HepG2 (cell line): Measurements from ENCODE around the gene CAMK4. TPM values are rescaled to one million over a fixed set of nuclear protein-coding genes. Genes with fewer than 3 reads are reported as not detected.

ENCODE experiments used
- ATAC-seq: fragments of 200-7000 bp; cut with Tn5 transposase; 3 replicates; pipeline ENCODE4 v1.9.1; 2020; ENCODE audit warnings: mild to moderate bottlenecking, moderate library complexity
- BruUV-seq: library from RNA; stranded (reverse); fragments of 400-500 nt; replicated peaks from 2 replicates; lab custom pipeline; 2021; lab: Mats Ljungman, UMichigan
- CTCF ChIA-PET: fragments of 300-600 bp; formaldehyde crosslinking; extraction: SDS; loops from one replicate; lab custom pipeline; 2021; ENCODE audit warnings: low total read pairs, inconsistent platforms, low intra/inter-chr PET ratio; lab: Yijun Ruan, JAX
- POLR2A ChIA-PET: fragments of 350-600 bp; sonication (Branson Sonifier 250); formaldehyde crosslinking; loops from one replicate; lab custom pipeline; 2020; ENCODE audit warnings: antibody characterized with exemption, inconsistent platforms; lab: Yijun Ruan, JAX
- DNase-seq: peaks from one replicate; pipeline ENCODE4 v3.0.0-alpha.2; 2015; ENCODE audit warnings: low spot score
- FAIRE-seq: peaks from 3 replicates; lab custom pipeline; 2011; peaks lifted over from hg19 to GRCh38; lab: Jason Lieb, UNC
- H2AFZ ChIP-seq: one replicate; pipeline ENCODE4 v1.6.1; 2011; ENCODE audit warnings: low read length, inconsistent platforms
- H3K27ac ChIP-seq: fragments of 300-600 bp; 3 replicates; pipeline ENCODE4 v1.8.0; 2011; ENCODE audit warnings: mixed run types, mild to moderate bottlenecking, mixed read lengths, low read length, inconsistent platforms; ENCODE audit not compliant: insufficient read depth; ENCODE audit errors: extremely low read length
- H3K27me3 ChIP-seq, 2 experiments: fragments of 200-600 bp in 1 of 2; 2 replicates in 1 of 2; 3 replicates in 1 of 2; pipeline versions ENCODE4 v1.6.0 to v1.8.0; 2011; ENCODE audit warnings: low read length in 2 of 2, mild to moderate bottlenecking in 2 of 2, moderate library complexity in 2 of 2, inconsistent platforms in 1 of 2; ENCODE audit not compliant: insufficient read depth in 2 of 2, control insufficient read depth in 1 of 2
- H3K36me3 ChIP-seq, 2 experiments: fragments of 200-600 bp in 1 of 2; replicated peaks in 1 of 2; 2 replicates in 1 of 2; 3 replicates in 1 of 2; pipeline versions ENCODE4 v1.5.1 to v1.8.0; 2011; ENCODE audit warnings: low read length in 2 of 2, inconsistent platforms in 1 of 2; ENCODE audit not compliant: insufficient read depth in 2 of 2, control insufficient read depth in 1 of 2
- H3K4me1 ChIP-seq: 2 replicates; pipeline ENCODE4 v1.5.1; 2012; ENCODE audit warnings: low read length, inconsistent platforms; ENCODE audit not compliant: insufficient read depth
- H3K4me2 ChIP-seq: 2 replicates; pipeline ENCODE4 v1.6.0; 2011; ENCODE audit warnings: low read depth, low read length, inconsistent platforms
- H3K4me3 ChIP-seq, 3 experiments: fragments of 200-600 bp in 1 of 3; sonication (generic), shearing (Covaris generic) in 1 of 3; replicated peaks in 1 of 3; 2 replicates each; pipeline ENCODE4 v1.5.1; 2011 to 2016; ENCODE audit warnings: low read length in 3 of 3, inconsistent platforms in 2 of 3, low read depth in 2 of 3, mild to moderate bottlenecking in 2 of 3, control low read depth in 1 of 3, mixed read lengths in 1 of 3; ENCODE audit not compliant: insufficient read depth in 1 of 3
- H3K79me2 ChIP-seq: one replicate; pipeline ENCODE4 v1.6.1; 2011; ENCODE audit warnings: low read length, inconsistent platforms; ENCODE audit not compliant: insufficient read depth
- H3K9ac ChIP-seq: 2 replicates; pipeline ENCODE4 v1.6.0; 2011; ENCODE audit warnings: mild to moderate bottlenecking, low read depth, low read length, inconsistent platforms; ENCODE audit not compliant: insufficient read depth
- H3K9me3 ChIP-seq: 2 replicates; pipeline ENCODE4 v1.5.1; 2012; ENCODE audit warnings: mild to moderate bottlenecking, low read length
- H4K20me1 ChIP-seq: 2 replicates; pipeline ENCODE4 v1.6.0; 2011; ENCODE audit warnings: inconsistent platforms, mild to moderate bottlenecking, low read length, moderate library complexity; ENCODE audit not compliant: insufficient read depth
- CC2D1A ChIP-seq: sonication (generic); formaldehyde crosslinking; IDR thresholded peaks from 2 replicates; pipeline ENCODE4 v1.8.1; 2023; ENCODE audit warnings: mild to moderate bottlenecking, missing genetic modification reagents
- CENPX ChIP-seq: sonication (generic); formaldehyde crosslinking; IDR thresholded peaks from 2 replicates; pipeline ENCODE4 v1.9.0; 2021; ENCODE audit warnings: mild to moderate bottlenecking, missing genetic modification reagents, moderate library complexity
- HOXD1 ChIP-seq: sonication (generic); formaldehyde crosslinking; IDR thresholded peaks from 2 replicates; pipeline ENCODE4 v1.5.0; 2020; ENCODE audit warnings: missing genetic modification reagents
- NR0B2 ChIP-seq: sonication (generic); formaldehyde crosslinking; IDR thresholded peaks from 2 replicates; pipeline ENCODE4 v1.4.0; 2020; ENCODE audit warnings: mild to moderate bottlenecking, missing genetic modification reagents
- SMYD3 ChIP-seq: sonication (generic); formaldehyde crosslinking; IDR thresholded peaks from 2 replicates; pipeline ENCODE4 v1.8.1; 2023; ENCODE audit warnings: mild to moderate bottlenecking, missing genetic modification reagents
- ZNF318 ChIP-seq: sonication (generic); formaldehyde crosslinking; IDR thresholded peaks from 2 replicates; pipeline ENCODE4 v1.4.0; 2020; ENCODE audit warnings: mild to moderate bottlenecking, missing genetic modification reagents
- ZNF713 ChIP-seq: sonication (generic); formaldehyde crosslinking; IDR thresholded peaks from 2 replicates; pipeline ENCODE4 v1.4.0; 2020; ENCODE audit warnings: mild to moderate bottlenecking, missing genetic modification reagents
- ZNF749 ChIP-seq: sonication (generic); formaldehyde crosslinking; IDR thresholded peaks from 2 replicates; pipeline ENCODE4 v1.8.0; 2022; ENCODE audit warnings: mild to moderate bottlenecking, missing genetic modification reagents, moderate library complexity, borderline replicate concordance
- WGBS: methylation state at CpG from one replicate; pipeline ENCODE4 v1.1.6; 2017; ENCODE audit warnings: low lambda C conversion rate; 5-methylcytosine and 5-hydroxymethylcytosine counted together
- in situ Hi-C: cut with HindIII; loops from 2 replicates; pipeline ENCODE4 v1.10.0; 2017; ENCODE audit warnings: low pct_unique_long_range_greater_than_20kb; ENCODE audit not compliant: extremely low pct_ligation_motif_present
- intact Hi-C: fragments of 100-400 bp; cut with micrococcal nuclease; formaldehyde crosslinking; loops from one replicate; pipeline ENCODE4 v1.10.0; 2022; ENCODE audit not compliant: unreplicated experiment
- polyA plus RNA-seq, 8 experiments: library from polyadenylated mRNA; depleted of rRNA in 3 of 8; stranded (reverse) in 7 of 8; unstranded in 1 of 8; fragments of >200 nt; fragmentation: Illumina TruSeq in 4 of 8; extraction: Trizol in 4 of 8; gene quantifications; 2 replicates each; pipeline versions ENCODE4 v1.2.1 to v1.2.3, GENCODE V29; 2011 to 2016; ENCODE audit warnings: low read depth in 4 of 8, missing spikeins in 1 of 8, mixed read lengths in 1 of 8; ENCODE audit not compliant: insufficient read depth in 1 of 8
- total RNA-seq, 5 experiments: library from RNA; depleted of rRNA; stranded (reverse); fragments of >200 nt; fragmentation: Illumina TruSeq; extraction: Trizol; gene quantifications; 2 replicates each; pipeline ENCODE4 v1.2.3, GENCODE V29; 2016; ENCODE audit warnings: low read depth in 1 of 5

CAMK4 gene
- total and polyA plus RNA-seq, 2 of the 13 experiments (the other 11 are each of a cell fraction or from before 2014, with no cell fraction given), result not detected

- H3K4me3 ChIP-seq, result no peak overlapping the region
- ChIA-PET POLR2A (no interaction called here), CTCF (no interaction called here)
- H3K4me1 ChIP-seq, result peaks cover 8% of the 10 kb centered on the region; the same call in 1 of the 2 replicates
- FAIRE-seq (no peak), ATAC-seq (no peak), DNase-seq (no peak)
- no peak overlapping the region for H2AFZ ChIP-seq
- intact Hi-C loops, result no loop called here
- H4K20me1 ChIP-seq, result no peaks in the 10 kb centered on the region
- no peaks in the 10 kb centered on the region for H3K27me3 ChIP-seq
- no peak overlapping the region for H3K4me2 ChIP-seq
- no peak overlapping the region for H3K9ac ChIP-seq
- no peak for TF ChIP-seq ZNF318
- no peak for TF ChIP-seq HOXD1 (CRISPR knock-in tag)
- TF ChIP-seq SMYD3 (CRISPR knock-in tag), result no peak
- TF ChIP-seq CC2D1A (CRISPR knock-in tag), result no peak
- no peak for TF ChIP-seq ZNF713 (CRISPR knock-in tag)
- no peak for TF ChIP-seq ZNF749 (CRISPR knock-in tag)
- no peak for TF ChIP-seq NR0B2 (CRISPR knock-in tag)
- no peak for TF ChIP-seq CENPX (CRISPR knock-in tag)
- WGBS, result 9% methylated on average over 5 of the region's 5 CpGs
- H3K79me2 ChIP-seq, result no peaks in the 10 kb centered on the region
- in situ Hi-C loops, result no loop called here
- no peak overlapping the region for H3K27ac ChIP-seq
- no peaks in the 10 kb centered on the region for H3K9me3 ChIP-seq
- no peaks in the 10 kb centered on the region for H3K36me3 ChIP-seq
- no TSS peak for BruUV-seq
Measured at GRCh38 chr5:111532886-111533582, 308.9 kb downstream of the CAMK4 start.
